IPS-NIHi7 (cell line): ENCODE data around the gene NRN1L.
"Not testable (repeated sequence)": the region's sequence is repeated elsewhere in the genome, so short reads cannot be mapped to it uniquely, and the experiment has no call there.

Source experiments
- DNase-seq: peaks from one replicate; pipeline ENCODE4 v3.0.0; 2012; ENCODE audit warnings: mixed read lengths; ENCODE audit errors: extremely low spot score

NRN1L gene

DNA sequence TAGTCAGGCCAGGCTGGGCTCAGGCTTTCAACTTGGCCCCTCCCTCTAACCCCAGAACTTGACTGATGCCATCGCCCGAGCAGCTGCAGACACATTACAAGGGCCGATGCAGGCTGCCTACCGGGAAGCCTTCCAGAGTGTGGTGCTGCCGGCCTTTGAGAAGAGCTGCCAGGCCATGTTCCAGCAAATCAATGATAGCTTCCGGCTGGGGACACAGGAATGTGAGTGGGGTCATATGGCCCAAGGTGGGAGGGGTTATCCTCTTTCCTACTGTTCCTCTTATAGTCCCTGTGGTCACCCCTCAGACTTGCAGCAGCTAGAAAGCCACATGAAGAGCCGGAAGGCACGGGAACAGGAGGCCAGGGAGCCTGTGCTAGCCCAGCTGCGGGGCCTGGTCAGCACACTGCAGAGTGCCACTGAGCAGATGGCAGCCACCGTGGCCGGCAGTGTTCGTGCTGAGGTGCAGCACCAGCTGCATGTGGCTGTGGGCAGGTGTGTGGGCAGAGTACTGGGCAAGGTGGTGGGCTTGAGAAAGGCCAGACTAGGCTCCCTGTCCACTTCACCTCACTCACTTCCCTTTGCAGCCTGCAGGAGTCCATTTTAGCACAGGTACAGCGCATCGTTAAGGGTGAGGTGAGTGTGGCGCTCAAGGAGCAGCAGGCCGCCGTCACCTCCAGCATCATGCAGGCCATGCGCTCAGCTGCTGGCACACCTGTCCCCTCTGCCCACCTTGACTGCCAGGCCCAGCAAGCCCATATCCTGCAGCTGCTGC, 2.1 kb upstream of the NRN1L start:
- DNase-seq = no peak

DNA sequence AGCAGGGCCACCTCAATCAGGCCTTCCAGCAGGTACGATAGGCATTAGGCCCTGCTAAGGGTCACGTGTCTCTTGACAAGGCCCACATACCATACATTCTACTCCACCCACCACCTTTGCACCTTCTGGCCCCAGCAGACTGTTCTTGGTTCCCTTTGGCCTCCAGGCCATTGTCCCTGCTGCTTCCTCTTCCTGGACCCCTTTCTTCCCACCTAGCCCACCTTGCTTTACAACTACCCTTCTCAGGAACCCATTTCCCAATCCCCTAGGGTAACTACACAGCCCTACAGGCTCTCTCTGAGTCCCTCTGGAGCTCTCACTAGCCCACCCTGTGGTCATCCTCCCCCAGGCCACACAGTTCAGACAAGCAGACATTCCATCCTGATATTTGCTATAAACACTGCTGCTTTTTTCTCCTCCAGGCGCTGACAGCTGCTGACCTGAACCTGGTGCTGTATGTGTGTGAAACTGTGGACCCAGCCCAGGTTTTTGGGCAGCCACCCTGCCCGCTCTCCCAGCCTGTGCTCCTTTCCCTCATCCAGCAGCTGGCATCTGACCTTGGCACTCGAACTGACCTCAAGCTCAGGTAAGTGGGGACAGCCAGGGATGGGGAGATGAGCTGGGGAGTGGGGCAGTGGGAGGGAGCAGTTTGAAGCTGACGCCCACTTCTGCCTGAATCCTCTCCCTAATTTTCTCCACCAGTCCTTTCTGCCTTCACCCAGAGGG, 1.4 kb upstream of the NRN1L start:
- DNase-seq = no peak

DNA sequence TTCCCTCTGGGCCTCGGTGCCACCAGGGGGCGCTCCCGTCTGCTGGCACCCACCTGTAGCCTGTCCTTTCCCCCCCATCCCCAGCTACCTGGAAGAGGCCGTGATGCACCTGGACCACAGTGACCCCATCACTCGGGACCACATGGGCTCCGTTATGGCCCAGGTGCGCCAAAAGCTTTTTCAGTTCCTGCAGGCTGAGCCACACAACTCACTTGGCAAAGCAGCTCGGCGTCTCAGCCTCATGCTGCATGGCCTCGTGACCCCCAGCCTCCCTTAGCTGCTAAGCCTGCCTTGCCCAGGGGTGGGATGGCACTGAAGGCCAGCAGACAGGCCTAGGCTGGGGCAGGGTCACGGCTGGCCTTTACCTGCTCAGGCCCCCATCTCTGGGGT, 818 bp upstream of the NRN1L start:
- peak; percentile 86 for DNase-seq

DNA sequence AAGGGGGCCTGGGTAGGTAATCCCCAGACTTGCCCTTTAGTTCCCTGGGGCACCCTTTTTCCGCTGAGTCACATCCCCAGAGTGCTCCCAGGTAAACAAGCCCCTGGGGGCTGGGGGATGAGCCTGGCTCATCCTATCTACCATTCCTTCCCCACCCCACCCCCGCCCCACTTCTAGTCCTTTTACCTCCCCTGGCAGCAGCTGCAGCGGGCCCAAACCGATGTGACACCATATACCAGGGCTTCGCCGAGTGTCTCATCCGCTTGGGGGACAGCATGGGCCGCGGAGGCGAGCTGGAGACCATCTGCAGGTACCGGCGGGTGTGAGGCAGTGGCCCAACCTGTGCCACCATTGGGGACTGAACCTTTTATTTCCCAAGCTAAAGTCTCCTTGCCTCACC, 860 bp downstream of the NRN1L start:
- DNase-seq = no peak

DNA sequence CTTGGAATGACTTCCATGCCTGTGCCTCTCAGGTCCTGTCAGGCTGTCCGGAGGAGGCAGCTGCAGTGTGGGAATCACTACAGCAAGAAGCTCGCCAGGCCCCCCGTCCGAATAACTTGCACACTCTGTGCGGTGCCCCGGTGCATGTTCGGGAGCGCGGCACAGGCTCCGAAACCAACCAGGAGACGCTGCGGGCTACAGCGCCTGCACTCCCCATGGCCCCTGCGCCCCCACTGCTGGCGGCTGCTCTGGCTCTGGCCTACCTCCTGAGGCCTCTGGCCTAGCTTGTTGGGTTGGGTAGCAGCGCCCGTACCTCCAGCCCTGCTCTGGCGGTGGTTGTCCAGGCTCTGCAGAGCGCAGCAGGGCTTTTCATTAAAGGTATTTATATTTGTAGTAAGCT, 1.3 kb downstream of the NRN1L start:
- DNase-seq = no peak

DNA sequence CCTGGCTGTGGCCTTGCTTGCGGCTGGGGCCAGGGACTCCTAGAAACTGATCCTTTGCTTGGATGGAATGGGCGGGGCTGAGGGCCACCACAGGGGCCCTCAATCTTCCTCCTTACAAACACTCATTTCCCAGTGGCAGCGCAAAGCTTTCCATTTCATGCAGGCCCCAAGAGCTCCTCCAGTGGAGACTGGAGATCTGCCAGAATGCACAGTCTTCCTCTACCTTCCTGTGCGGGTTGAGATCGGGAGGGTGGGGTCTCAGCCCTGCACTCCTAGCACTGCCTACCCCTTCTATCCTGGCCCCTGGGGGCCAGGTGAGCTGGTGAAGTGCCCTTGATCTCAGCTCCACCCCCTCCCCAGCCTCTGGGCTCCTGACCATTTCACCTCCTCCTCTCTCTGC, 1.7 kb downstream of the NRN1L start:
- DNase-seq = no peak

DNA sequence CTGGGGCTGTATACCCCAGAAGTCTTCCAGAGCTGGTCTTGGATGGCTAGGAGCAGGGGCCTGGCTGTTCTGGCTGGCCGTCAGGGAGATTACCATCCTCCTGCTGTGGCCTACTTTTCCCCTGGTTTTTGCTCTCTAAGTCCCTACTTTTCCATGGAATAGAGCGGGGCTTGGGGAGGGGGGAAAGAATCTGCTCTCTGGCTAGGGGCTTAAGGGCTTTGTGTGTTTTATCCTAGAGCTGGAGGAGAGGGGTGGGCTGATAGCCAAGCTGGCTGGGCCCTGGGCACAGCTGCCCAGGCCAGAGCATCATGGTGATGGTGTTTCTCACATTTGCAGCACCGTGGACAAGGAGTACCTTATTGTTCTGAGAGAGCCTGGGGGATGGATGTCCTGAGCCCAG, 3.6 kb downstream of the NRN1L start:
- DNase-seq = no peak

DNA sequence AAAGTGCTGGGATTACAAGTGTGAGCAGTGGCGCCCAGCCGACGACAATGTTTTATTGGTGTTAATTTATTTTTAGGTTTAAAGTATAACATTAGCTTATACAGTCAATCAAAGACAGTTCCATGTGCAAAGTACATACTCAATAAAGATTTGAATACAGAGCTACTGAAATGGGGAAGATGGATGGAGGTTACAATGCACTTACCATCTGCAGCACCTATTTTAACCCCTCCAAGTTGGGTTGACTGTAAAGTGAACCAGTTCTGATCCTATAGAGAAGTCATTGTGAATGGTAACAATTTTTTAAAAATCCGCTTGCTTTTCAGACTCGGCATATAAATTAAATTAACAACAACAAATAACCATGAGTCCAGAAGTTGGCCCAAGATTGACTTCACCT, 7.7 kb downstream of the NRN1L start:
- no peak for DNase-seq

DNA sequence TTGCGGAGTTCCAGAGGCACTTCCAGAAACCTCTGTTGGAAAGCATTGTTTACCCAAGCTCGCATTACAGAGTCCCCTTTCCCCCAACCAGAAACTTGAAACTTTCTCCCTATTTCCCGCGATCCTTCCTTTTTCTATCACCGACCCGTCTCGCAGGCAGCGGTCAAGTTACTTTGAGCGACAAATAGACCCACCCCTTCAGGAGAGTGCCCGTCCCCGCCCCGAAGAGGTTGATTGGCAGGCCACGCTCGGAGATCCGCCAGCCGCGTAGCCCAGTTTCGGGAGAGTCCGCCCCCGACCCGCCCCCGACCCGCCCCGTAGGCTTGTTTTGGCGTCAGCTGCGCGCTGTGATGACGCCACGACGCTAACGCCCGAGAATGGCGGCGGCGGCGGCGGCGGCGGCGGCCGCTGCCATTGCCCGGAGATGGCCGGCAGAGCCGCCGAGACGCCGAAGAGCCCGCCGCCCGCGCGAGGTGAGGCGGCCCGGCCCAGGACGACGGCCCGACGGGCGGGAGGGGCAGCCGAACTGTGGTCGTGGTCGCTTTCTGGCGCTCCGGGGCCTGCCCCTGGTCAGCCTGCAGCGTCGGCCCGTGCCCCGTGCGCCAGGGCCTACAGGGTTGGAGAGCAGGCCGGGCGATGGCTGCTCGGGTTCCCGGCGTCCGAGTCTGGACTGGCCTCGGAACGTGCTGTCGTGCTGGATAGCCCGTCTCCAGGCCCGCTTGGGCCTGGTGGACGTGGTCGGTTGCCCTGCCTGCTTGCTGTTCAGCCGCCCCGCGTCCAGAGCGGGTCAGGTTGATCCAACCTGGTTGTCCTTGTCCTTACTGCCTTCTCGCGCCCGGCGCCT, 8.4 kb downstream of the NRN1L start, which contains the start of gene PSKH1:
TSS of gene PSKH1 (plus strand) at position 356 of the 844 bp plus-strand sequence. CDS start 15,496 bp downstream, outside the sequence.
- peak; percentile 100 for DNase-seq

DNA sequence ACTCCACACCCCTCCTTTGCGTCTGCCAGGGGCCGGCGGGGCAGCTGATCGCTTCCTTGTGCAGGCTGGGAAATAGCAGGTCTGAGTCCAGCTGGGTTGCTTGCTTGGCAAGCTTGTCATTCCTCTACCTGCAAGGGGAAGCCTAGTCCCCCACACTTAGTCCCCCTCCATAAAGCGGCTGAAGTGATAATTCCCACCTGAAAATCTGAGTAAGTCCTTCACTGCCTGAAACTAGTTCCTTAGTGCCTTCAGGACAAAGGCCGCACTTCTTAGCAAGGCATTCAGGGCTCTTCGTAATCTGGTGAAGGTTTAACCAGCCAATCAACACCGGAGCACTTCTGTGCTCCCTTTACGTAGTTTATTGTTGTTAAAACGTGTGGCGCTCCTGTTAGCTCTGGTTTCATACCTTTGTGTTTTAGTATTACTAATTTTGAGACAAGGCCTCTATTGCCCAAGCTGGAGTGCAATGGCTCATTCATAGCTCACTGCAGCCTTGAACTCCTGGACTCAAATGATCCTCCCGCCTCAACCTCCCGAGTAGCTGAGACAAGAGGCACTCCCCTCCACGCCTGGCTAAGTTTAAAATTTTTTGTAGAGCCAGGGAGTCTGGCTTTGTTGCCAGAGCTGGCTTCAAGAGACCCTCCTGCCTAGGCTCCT, 9.2 kb downstream of the NRN1L start:
- peak; percentile 51 for DNase-seq

DNA sequence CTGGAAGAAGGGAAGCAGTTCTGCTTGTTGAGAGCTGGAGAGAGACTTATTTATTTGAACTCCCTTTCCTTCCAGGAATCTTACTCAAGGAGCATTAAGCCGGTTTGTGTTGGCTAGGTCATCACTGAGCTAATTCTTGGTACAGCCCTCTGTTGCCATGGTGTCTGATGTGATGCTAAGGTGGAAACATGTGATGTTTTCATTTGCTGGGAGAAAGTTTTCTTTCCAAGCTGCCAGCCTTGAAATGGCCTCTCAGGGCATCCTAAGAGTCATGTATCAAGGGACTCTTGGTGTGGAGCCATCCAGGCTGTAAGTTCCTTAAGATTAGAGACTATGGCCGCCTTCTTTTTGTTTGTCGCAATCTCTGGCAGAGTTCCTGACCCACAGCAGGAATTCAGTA, 12.5 kb downstream of the NRN1L start:
- DNase-seq = no peak

DNA sequence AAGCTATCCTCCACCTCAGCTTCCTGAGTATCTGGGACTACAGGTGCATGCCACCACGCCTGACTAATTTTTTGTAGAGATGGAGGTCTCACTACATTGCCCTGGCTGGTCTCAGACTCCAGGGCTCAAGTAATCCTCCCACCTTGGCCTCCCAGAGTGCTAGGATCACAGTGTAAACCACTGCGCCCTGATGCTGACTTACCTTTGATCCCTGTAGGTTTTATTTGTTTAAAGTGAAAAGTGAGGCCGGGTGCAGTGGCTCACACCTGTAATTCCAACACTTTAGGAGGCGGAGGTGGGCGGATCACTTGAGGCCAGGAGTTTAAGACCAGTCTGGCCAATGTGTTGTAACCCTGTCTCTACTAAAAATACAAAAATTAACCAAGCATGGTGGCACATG, 17.0 kb downstream of the NRN1L start:
- no peak for DNase-seq

DNA sequence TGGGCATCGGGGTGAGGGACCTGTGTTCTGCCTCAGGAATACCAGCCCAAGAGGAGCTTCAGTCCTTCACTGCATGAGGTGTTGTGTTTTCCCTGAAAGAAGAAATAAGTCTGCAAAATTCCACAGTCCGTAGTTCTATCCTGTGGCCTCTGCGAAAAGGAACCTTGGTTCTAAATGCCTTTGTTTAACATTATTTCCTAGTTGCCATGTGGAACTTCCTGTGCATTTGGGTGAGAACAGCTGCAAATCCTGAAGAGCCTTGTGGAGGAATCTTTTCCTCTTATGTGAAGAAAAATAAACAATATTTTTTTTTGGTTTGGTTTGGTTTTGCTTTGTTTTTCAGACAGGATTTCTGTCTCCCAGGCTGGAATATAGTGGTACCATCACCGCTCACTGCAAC, 18.1 kb downstream of the NRN1L start:
- no peak for DNase-seq

DNA sequence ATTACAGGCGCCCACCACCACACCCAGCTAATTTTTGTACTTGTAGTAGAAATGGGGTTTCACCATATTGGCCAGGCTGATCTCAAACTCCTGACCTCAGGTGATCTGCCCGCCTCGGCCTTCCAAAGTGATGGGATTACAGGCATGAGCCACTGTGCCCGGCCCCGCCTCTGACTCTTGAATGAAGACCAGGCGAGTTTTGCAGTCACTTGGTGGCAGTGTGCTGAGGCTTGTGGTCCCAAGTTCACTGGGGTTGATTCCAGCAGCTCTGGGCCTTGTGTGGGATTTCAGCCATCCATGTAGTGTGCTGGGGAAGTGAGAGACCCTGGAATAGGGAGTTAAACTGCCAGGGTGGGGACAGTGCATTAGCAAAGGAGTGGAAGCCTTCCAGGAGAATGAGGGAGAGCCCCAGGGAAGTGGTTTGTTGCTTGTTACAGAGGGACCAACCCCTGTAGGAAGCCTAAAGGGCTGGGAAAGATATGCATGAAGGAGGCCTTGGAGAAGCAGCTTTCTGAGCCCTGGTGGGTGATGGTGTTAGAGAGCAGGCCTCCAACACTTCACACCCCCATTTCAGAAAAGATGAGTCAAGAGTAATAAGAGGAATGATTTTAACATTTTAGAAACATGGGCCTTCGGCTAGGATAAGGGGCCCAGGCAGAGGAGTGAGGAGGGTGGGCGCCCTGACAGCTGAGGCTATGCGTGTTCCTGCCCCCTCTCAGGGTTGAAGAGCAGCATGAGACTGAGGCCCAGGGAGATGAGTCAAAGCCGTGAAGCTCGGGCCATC, 22.9 kb downstream of the NRN1L start:
- DNase-seq = no peak

DNA sequence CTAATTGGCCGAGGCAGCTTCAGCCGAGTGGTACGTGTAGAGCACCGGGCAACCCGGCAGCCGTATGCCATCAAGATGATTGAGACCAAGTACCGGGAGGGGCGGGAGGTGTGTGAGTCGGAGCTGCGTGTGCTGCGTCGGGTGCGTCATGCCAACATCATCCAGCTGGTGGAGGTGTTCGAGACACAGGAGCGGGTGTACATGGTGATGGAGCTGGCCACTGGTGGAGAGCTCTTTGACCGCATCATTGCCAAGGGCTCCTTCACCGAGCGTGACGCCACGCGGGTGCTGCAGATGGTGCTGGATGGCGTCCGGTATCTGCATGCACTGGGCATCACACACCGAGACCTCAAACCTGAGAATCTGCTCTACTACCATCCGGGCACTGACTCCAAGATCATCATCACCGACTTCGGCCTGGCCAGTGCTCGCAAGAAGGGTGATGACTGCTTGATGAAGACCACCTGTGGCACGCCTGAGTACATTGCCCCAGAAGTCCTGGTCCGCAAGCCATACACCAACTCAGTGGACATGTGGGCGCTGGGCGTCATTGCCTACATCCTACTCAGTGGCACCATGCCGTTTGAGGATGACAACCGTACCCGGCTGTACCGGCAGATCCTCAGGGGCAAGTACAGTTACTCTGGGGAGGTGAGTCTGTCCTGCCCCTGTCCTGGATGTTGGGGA, 24.5 kb downstream of the NRN1L start:
- no peak for DNase-seq

DNA sequence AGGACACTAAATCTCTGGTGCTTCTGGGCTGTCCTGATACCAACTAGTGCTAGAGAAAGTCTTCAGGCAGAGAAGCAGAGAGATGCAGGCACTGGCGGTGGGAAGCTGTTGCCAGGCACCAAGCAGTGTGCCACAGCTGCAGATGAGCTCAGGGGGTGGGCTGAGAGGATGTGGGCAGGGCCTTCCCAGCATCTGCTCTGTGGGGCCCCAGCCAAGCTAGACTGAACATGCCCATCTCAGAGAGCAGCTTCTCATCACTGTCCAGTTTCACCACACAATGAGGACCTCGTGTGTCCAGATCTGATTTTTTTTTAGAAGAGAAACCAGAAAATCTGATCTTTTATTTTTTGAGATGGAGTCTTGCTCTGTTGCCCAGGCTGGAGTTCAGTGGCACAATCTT, 25.5 kb downstream of the NRN1L start:
- DNase-seq = no peak

DNA sequence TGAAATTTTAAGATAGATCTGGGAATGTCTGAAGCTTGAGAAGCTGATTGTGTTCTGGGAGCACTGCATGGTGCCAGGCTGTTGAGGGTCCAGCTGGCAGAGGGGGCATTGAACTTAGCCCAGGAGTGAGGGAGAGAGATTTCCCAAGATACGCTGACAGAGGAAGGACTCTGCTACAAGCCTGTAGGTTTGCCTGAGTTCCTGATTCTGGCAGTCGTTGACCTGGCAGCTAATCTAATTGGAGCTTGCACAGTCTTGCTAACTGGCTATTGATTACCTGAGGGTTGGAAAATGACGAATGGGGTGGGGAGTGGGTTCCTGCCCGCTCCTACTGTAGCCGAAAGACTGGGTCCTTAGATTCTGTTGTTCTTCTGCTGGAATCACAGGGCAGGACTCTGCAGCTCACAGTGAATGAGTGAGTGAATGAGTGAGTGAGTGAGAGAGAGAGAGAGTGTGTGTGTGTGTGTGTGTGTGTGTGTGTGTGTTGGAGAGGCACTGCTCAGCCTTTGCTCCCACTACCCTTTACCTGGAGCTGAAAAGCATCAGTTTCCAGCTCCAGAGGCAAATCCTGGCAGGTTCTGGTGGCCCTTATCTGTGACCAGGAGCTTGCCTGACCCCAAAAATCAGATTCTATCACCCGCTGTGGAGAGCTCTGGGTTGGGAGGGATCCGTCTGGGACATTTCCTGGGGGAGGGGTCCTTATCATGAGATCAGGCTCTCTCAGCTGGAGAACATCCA, 30.2 kb downstream of the NRN1L start:
- no peak for DNase-seq

DNA sequence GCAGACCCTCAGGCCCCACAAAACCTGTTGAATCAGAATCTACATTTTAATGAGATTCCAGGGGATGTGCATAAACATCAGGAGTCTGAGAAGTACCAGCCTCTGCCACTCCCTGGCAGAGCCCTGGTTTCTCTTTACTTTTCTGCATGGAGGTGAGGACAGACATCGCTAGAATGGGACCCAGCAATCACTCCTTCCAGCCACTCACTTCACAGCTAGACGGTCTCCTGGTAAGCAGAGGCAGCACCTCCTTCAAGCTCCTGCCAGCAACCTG, 30.7 kb downstream of the NRN1L start:
- DNase-seq = not testable (repeated sequence)

DNA sequence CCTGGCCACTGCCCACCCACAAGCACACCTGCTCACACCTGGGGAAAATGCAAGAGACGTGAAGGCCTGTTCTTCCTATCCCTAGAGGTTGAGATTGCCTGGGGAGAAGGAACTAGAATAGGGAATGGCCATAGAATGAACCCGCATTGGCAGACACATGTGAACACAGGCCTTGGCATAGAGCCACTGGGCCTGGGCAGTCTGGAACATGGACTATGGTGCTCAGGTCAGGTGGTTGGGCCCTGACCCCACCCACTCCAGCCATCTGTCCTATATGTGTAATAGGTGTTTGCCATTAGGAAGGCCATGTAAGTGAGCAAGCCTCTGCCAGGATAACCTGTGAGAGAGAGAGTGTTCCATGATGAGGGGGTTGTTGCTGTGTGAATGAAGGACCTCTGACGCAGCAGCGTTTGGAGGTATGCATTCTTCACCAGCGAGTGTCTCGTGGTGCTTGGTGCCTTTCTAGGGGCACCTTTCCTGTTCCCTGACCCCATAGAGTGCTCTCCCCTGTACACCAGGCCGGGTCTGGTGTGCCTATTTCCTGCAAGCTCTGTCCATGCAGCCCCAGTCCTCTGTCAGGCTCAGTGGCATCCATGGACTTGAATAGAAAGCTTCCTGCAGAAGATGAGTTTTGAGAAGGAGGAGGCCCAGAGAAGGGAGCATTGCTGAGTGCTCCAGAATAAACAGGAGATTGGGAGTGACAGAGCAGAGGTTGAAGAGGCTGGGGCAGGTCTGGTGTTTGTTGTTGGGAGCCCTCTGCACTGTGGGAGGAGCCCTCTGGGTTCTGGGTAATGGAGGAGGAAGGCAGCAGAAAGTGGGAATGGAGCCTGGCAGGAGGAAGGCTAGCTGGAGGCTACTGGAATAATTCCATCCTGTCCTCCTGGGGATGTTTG, 31.4 kb downstream of the NRN1L start:
- no peak for DNase-seq
